DND-41 (cell line): ENCODE data around the gene TRPC4AP.

ENCODE experiments used
- CTCF ChIP-seq: IDR thresholded peaks from 2 replicates; pipeline ENCODE4 v1.5.1; 2012; ENCODE audit warnings: borderline replicate concordance, low read length, moderate library complexity, mild to moderate bottlenecking; ENCODE audit not compliant: poor library complexity, severe bottlenecking; ENCODE audit errors: extremely low read depth
- EZH2 ChIP-seq: IDR thresholded peaks from 3 replicates; pipeline ENCODE4 v1.6.1; 2012; ENCODE audit warnings: borderline replicate concordance, low read depth, mild to moderate bottlenecking, moderate library complexity, low read length, inconsistent platforms; ENCODE audit not compliant: severe bottlenecking

GRCh38 chr20:35003211-35004031 lies 89.2 kb downstream of the TRPC4AP start:
- TF ChIP-seq CTCF (no peak), EZH2 (no peak)
